ENCODE data around the gene SPATA32. TPM values are rescaled to one million over a fixed set of nuclear protein-coding genes. Genes with fewer than 3 reads are reported as not detected.

SPATA32 gene
- total and polyA plus RNA-seq, 12 donors, result 0.06 to 0.11 TPM; not detected in 10

GRCh38 chr17:45230787-45231480 lies 31.0 kb downstream of the SPATA32 start:
- intact Hi-C loops (cut with DNase I), result no loop called here
- WGBS, 4 donors, result 41 to 62% (median 45%) methylated on average over 4 to 12 of the region's 12 CpGs
- no peaks in the 10 kb centered on the region for H3K36me3 ChIP-seq (replicated peaks in 1 of 2)
- H3K27ac ChIP-seq, result no peak overlapping the region
- peaks cover 8 to 29% of the 10 kb centered on the region in 2 donors for H3K4me1 ChIP-seq (replicated peaks in 1 of 2)
- H3K4me3 ChIP-seq, result no peak overlapping the region
- TF ChIP-seq POLR2A (IDR thresholded peaks at IDR 0.05), result no peak
- no peak for TF ChIP-seq CTCF (IDR thresholded peaks at IDR 0.05)
- H3K9me3 ChIP-seq (replicated peaks in 1 of 3), result no peaks in the 10 kb centered on the region
- no peaks in the 10 kb centered on the region for H3K27me3 ChIP-seq
- DNase-seq, result peak in 4 of 7 donors; percentile 50 to 72 (median 60)

GRCh38 chr17:45230410-45230786 lies 31.5 kb downstream of the SPATA32 start:
- TF ChIP-seq POLR2A (IDR thresholded peaks at IDR 0.05) (no peak), CTCF (IDR thresholded peaks at IDR 0.05) (no peak)
- Histone ChIP-seq H3K4me3 (no peak overlapping the region), H3K36me3 (replicated peaks in 1 of 2) (no peaks in the 10 kb centered on the region), H3K9me3 (replicated peaks in 1 of 3) (no peaks in the 10 kb centered on the region), H3K4me1 (replicated peaks in 1 of 2) (peaks cover 8 to 29% of the 10 kb centered on the region in 2 donors), H3K27ac (no peak overlapping the region), H3K27me3 (no peaks in the 10 kb centered on the region)
- WGBS, 4 donors, result 50 to 83% (median 72%) methylated on average over 1 to 4 of the region's 4 CpGs
- intact Hi-C loops (cut with DNase I), result no loop called here
- no peak for DNase-seq

- no peak for TF ChIP-seq CTCF (IDR thresholded peaks at IDR 0.05)
- TF ChIP-seq POLR2A (IDR thresholded peaks at IDR 0.05), result no peak
- Histone ChIP-seq H3K4me1 (replicated peaks in 1 of 2) (peaks cover 8 to 29% of the 10 kb centered on the region in 2 donors), H3K27me3 (no peaks in the 10 kb centered on the region), H3K27ac (peak overlapping the region in 2 of 5 donors; percentile 61 to 85), H3K36me3 (replicated peaks in 1 of 2) (no peaks in the 10 kb centered on the region), H3K9me3 (replicated peaks in 1 of 3) (no peaks in the 10 kb centered on the region), H3K4me3 (no peak overlapping the region)
- intact Hi-C loops (cut with DNase I), result loop anchor here in 1 of 2 donors (10.0 kb wide), 1 partner anchor 605 kb away; no protein-coding TSS in a partner anchor
- 78 to 90% (median 83%) methylated on average over 6 to 16 of the region's 16 CpGs for WGBS, 4 donors
- no peak for DNase-seq
Observed at GRCh38 chr17:45229681-45230409, 32.0 kb downstream of the SPATA32 start.

GRCh38 chr17:45228763-45229539 lies 32.9 kb downstream of the SPATA32 start:
- intact Hi-C loops (cut with DNase I), result loop anchor here in 1 of 2 donors (10.0 kb wide), 1 partner anchor 606 kb away; no protein-coding TSS in a partner anchor
- no peak for TF ChIP-seq CTCF (IDR thresholded peaks at IDR 0.05)
- Histone ChIP-seq H3K36me3 (replicated peaks in 1 of 2) (no peaks in the 10 kb centered on the region), H3K4me1 (replicated peaks in 1 of 2) (peaks cover 8 to 29% of the 10 kb centered on the region in 2 donors), H3K4me3 (no peak overlapping the region), H3K27me3 (no peaks in the 10 kb centered on the region), H3K27ac (peak overlapping the region in 3 of 5 donors; percentile 41 to 85 (median 61)), H3K9me3 (replicated peaks in 1 of 3) (no peaks in the 10 kb centered on the region)
- peak; percentile 67 to 83 (median 75) for DNase-seq
- 52 to 70% (median 63%) methylated on average over 10 to 19 of the region's 19 CpGs for WGBS, 4 donors
